A549 (cell line): ENCODE data around the gene TRIP10. TPM values are rescaled to one million over a fixed set of nuclear protein-coding genes. Genes with fewer than 3 reads are reported as not detected.

Experiments
- ATAC-seq, 2 experiments: fragments of 200-7000 bp in 1 of 2; fragments of >200 bp in 1 of 2; cut with Nextera tagmentation in 1 of 2; cut with Tn5 transposase in 1 of 2; 3 replicates each; pipeline versions ENCODE4 v1.8.0 to v1.9.1; 2018 to 2020; ENCODE audit warnings: mild to moderate bottlenecking in 1 of 2, moderate library complexity in 1 of 2
- CTCF ChIA-PET: fragments of 300-600 bp; sonication (Branson Sonifier 250); formaldehyde crosslinking; extraction: SDS; loops from one replicate; lab custom pipeline; 2021; ENCODE audit warnings: antibody characterized with exemption, inconsistent platforms; lab: Yijun Ruan, JAX
- POLR2A ChIA-PET: fragments of 350-600 bp; formaldehyde crosslinking; extraction: SDS; loops from one replicate; lab custom pipeline; 2021; ENCODE audit warnings: antibody characterized with exemption, inconsistent platforms; lab: Yijun Ruan, JAX
- DNase-seq, 2 experiments: peaks; one replicate each; pipeline versions ENCODE4 v3.0.0 to v3.0.0-alpha.2; 2011 to 2016; ENCODE audit warnings: low read depth in 1 of 2, low spot score in 1 of 2
- FAIRE-seq: peaks from 2 replicates; lab custom pipeline; 2011; peaks lifted over from hg19 to GRCh38; lab: Jason Lieb, UNC
- H3K27ac ChIP-seq, 2 experiments: fragments of >200 bp; sonication (Bioruptor Twin); formaldehyde crosslinking; 3 replicates each; pipeline ENCODE4 v1.5.1; 2016 to 2017
- H3K4me1 ChIP-seq: fragments of >200 bp; sonication (Bioruptor Twin); formaldehyde crosslinking; 3 replicates; pipeline ENCODE4 v1.6.1; 2016
- H3K4me2 ChIP-seq: fragments of >200 bp; sonication (Bioruptor Twin); formaldehyde crosslinking; 3 replicates; pipeline ENCODE4 v1.6.1; 2016
- H3K4me3 ChIP-seq: fragments of >200 bp; sonication (Bioruptor Twin); formaldehyde crosslinking; 3 replicates; pipeline ENCODE4 v1.5.1; 2016
- H3K9me3 ChIP-seq: fragments of >200 bp; sonication (Bioruptor Twin); formaldehyde crosslinking; 3 replicates; pipeline ENCODE4 v1.6.1; 2016
- BCL3 ChIP-seq: fragments of >200 bp; sonication (Bioruptor Twin); formaldehyde crosslinking; IDR thresholded peaks from 3 replicates; pipeline ENCODE4 v1.6.1; 2016
- BHLHE40 ChIP-seq: IDR thresholded peaks from 2 replicates; pipeline ENCODE4 v1.6.1; 2012; ENCODE audit warnings: low read depth, low read length, inconsistent platforms
- CBX8 ChIP-seq: fragments of 200-600 bp; sonication (generic); IDR thresholded peaks from 2 replicates; pipeline ENCODE4 v1.6.1; 2016
- CHD2 ChIP-seq: fragments of 150-350 bp; IDR thresholded peaks from 2 replicates; pipeline ENCODE4 v1.6.1; 2014; ENCODE audit warnings: low read length; ENCODE audit not compliant: partially characterized antibody
- CHD4 ChIP-seq: fragments of 200-600 bp; sonication (generic); IDR thresholded peaks from 2 replicates; pipeline ENCODE4 v1.6.1; 2016; ENCODE audit warnings: antibody characterized with exemption, mild to moderate bottlenecking, borderline replicate concordance
- CTCF ChIP-seq: fragments of >200 bp; sonication (Bioruptor Twin); formaldehyde crosslinking; IDR thresholded peaks from 3 replicates; pipeline ENCODE4 v1.5.1; 2016
- EHF ChIP-seq: fragments of 250-450 bp; sonication (Bioruptor Pico); IDR thresholded peaks from 2 replicates; pipeline ENCODE4 v1.5.0; 2020; ENCODE audit warnings: mild to moderate bottlenecking
- ELK1 ChIP-seq: fragments of 150-350 bp; IDR thresholded peaks from 2 replicates; pipeline ENCODE4 v1.6.1; 2014; ENCODE audit warnings: low read depth, mild to moderate bottlenecking, low read length
- FOSB ChIP-seq: fragments of 250-450 bp; sonication (Bioruptor Pico); IDR thresholded peaks from 2 replicates; pipeline ENCODE4 v1.5.0; 2020; ENCODE audit warnings: mild to moderate bottlenecking, moderate library complexity
- FOSL2 ChIP-seq, 2 experiments: fragments of 450-650 bp in 1 of 2; fragments of >200 bp in 1 of 2; sonication (Bioruptor Twin) in 1 of 2; formaldehyde crosslinking; IDR thresholded peaks; 2 replicates each; pipeline versions ENCODE4 v1.5.0 to v1.6.1; 2016 to 2020; ENCODE audit warnings: mild to moderate bottlenecking in 1 of 2, moderate library complexity in 1 of 2
- GATA3 ChIP-seq: IDR thresholded peaks from 2 replicates; pipeline ENCODE4 v1.6.1; 2012; ENCODE audit warnings: borderline replicate concordance
- HDAC2 ChIP-seq: fragments of 200-600 bp; sonication (generic); IDR thresholded peaks from 2 replicates; pipeline ENCODE4 v1.6.1; 2016
- HEYL ChIP-seq: fragments of 250-450 bp; sonication (Bioruptor Pico); IDR thresholded peaks from 2 replicates; pipeline ENCODE4 v1.8.0; 2021; ENCODE audit warnings: mild to moderate bottlenecking, moderate library complexity
- HMGXB4 ChIP-seq: fragments of 250-450 bp; sonication (Bioruptor Pico); IDR thresholded peaks from 2 replicates; pipeline ENCODE4 v1.5.0; 2021; ENCODE audit warnings: mild to moderate bottlenecking, moderate library complexity, borderline replicate concordance
- HOXA7 ChIP-seq: fragments of 250-450 bp; sonication (Bioruptor Pico); IDR thresholded peaks from 2 replicates; pipeline ENCODE4 v1.5.0; 2020; ENCODE audit warnings: mild to moderate bottlenecking, moderate library complexity
- HOXB13 ChIP-seq: fragments of 250-450 bp; sonication (Bioruptor Pico); IDR thresholded peaks from 2 replicates; pipeline ENCODE4 v1.5.0; 2020; ENCODE audit warnings: low read depth, mild to moderate bottlenecking, moderate library complexity
- HOXB5 ChIP-seq: fragments of 250-450 bp; sonication (Bioruptor Pico); IDR thresholded peaks from 2 replicates; pipeline ENCODE4 v1.5.0; 2020; ENCODE audit warnings: mild to moderate bottlenecking, moderate library complexity
- MAFK ChIP-seq: fragments of 450-650 bp; IDR thresholded peaks from 2 replicates; pipeline ENCODE4 v1.6.1; 2014; ENCODE audit not compliant: partially characterized antibody
- MYC ChIP-seq: IDR thresholded peaks from 2 replicates; pipeline ENCODE4 v1.6.1; 2012; ENCODE audit warnings: mild to moderate bottlenecking, inconsistent platforms, low read length, improper control_type of control experiment, borderline replicate concordance
- NR3C1 ChIP-seq: fragments of >200 bp; sonication (Bioruptor Twin); formaldehyde crosslinking; IDR thresholded peaks from 3 replicates; pipeline ENCODE4 v1.6.1; 2017
- PHF8 ChIP-seq: fragments of 200-600 bp; sonication (generic); IDR thresholded peaks from 2 replicates; pipeline ENCODE4 v1.6.1; 2016; ENCODE audit warnings: low read depth, mild to moderate bottlenecking, antibody characterized with exemption, moderate library complexity, borderline replicate concordance
- POLR2A ChIP-seq: IDR thresholded peaks from 2 replicates; pipeline ENCODE4 v1.6.1; 2012; ENCODE audit warnings: mild to moderate bottlenecking, low read length
- RNF2 ChIP-seq: fragments of 200-600 bp; sonication (generic); IDR thresholded peaks from 2 replicates; pipeline ENCODE4 v1.6.1; 2016; ENCODE audit warnings: low read depth, mild to moderate bottlenecking, antibody characterized with exemption, moderate library complexity, borderline replicate concordance
- SMC3 ChIP-seq: fragments of >200 bp; sonication (Bioruptor Twin); formaldehyde crosslinking; IDR thresholded peaks from 3 replicates; pipeline ENCODE4 v1.6.1; 2018; ENCODE audit warnings: inconsistent platforms
- TFCP2L1 ChIP-seq: fragments of 250-450 bp; sonication (Bioruptor Pico); IDR thresholded peaks from 2 replicates; pipeline ENCODE4 v1.5.0; 2021; ENCODE audit warnings: mild to moderate bottlenecking
- ZFP36 ChIP-seq: fragments of 450-650 bp; IDR thresholded peaks from 2 replicates; pipeline ENCODE4 v1.6.1; 2014; ENCODE audit warnings: borderline replicate concordance; ENCODE audit not compliant: partially characterized antibody
- ZNF302 ChIP-seq: fragments of 250-450 bp; sonication (Bioruptor Pico); IDR thresholded peaks from 2 replicates; pipeline ENCODE4 v1.9.0; 2021; ENCODE audit warnings: inconsistent platforms, mild to moderate bottlenecking, moderate library complexity
- ZSCAN20 ChIP-seq: fragments of 250-450 bp; sonication (Bioruptor Pico); IDR thresholded peaks from 2 replicates; pipeline ENCODE4 v1.8.0; 2022; ENCODE audit warnings: mild to moderate bottlenecking, moderate library complexity
- WGBS: methylation state at CpG from one replicate; pipeline ENCODE4 v1.1.6; 2017; ENCODE audit errors: missing lambda C conversion rate; 5-methylcytosine and 5-hydroxymethylcytosine counted together
- polyA plus RNA-seq, 4 experiments: library from polyadenylated mRNA; depleted of rRNA in 3 of 4; stranded (reverse); fragments of >200 nt; fragmentation: RNase III in 1 of 4; extraction: RNeasy Plus Mini Kit Qiagen cat#74134 plus additional on column Dnase treatment in 1 of 4; gene quantifications; 2 replicates in 3 of 4; 3 replicates in 1 of 4; pipeline ENCODE4 v1.2.3, GENCODE V29; 2011 to 2017

Gene TRIP10
- polyA plus RNA-seq, 2 of the 4 experiments (the other 2 are of a cell fraction), result 39.2 to 60.9 TPM

- TF ChIP-seq POLR2A (no peak), HEYL (CRISPR knock-in tag) (no peak), CTCF (no peak), HDAC2 (no peak), EHF (CRISPR knock-in tag) (no peak), ZFP36 (no peak), GATA3 (no peak), HOXB13 (CRISPR knock-in tag) (no peak), SMC3 (no peak), HOXA7 (no peak), PHF8 (no peak), CHD2 (no peak), RNF2 (no peak), ZSCAN20 (CRISPR knock-in tag) (no peak)
- no peak for DNase-seq
- 78% methylated on average over 11 of the region's 44 CpGs for WGBS
- H3K4me1 ChIP-seq, result no peaks in the 10 kb centered on the region
- H3K27ac ChIP-seq, result no peak overlapping the region
- no peak overlapping the region for H3K4me2 ChIP-seq
- ChIA-PET CTCF (no interaction called here), POLR2A (no interaction called here)
- no peak for ATAC-seq
- FAIRE-seq, result no peak
- H3K4me3 ChIP-seq, result no peak overlapping the region
- H3K9me3 ChIP-seq, result no peaks in the 10 kb centered on the region
Measured at GRCh38 chr19:6707011-6707657, 32.3 kb upstream of the TRIP10 start.

- no peak for TF ChIP-seq HOXA7
- TF ChIP-seq NR3C1, result no peak
- no peak for TF ChIP-seq CHD2
- no peak for TF ChIP-seq BCL3
- TF ChIP-seq CHD4, result no peak
- TF ChIP-seq FOSB (CRISPR knock-in tag), result no peak
- TF ChIP-seq TFCP2L1, result no peak
- no peak for TF ChIP-seq CBX8
- TF ChIP-seq CTCF, result no peak
- no peak for TF ChIP-seq ELK1
- no peak for TF ChIP-seq ZNF302 (CRISPR knock-in tag)
- TF ChIP-seq FOSL2 (IDR thresholded peaks at IDR 0.05), result no peak
- no peak for TF ChIP-seq FOSL2 (CRISPR knock-in tag; IDR thresholded peaks at IDR 0.05)
- TF ChIP-seq MAFK, result no peak
- no peak for TF ChIP-seq MYC
- no peak for TF ChIP-seq HOXB5 (CRISPR knock-in tag)
- no peak for TF ChIP-seq HMGXB4 (CRISPR knock-in tag)
- no peak for TF ChIP-seq BHLHE40
- TF ChIP-seq POLR2A, result no peak
- TF ChIP-seq ZFP36, result no peak
- DNase-seq (no peak), FAIRE-seq (no peak), ATAC-seq (no peak)
- Histone ChIP-seq H3K4me1 (no peaks in the 10 kb centered on the region), H3K4me3 (no peak overlapping the region), H3K4me2 (no peak overlapping the region), H3K9me3 (no peaks in the 10 kb centered on the region), H3K27ac (no peak overlapping the region)
- CTCF ChIA-PET, result no interaction called here
- WGBS, result 91% methylated on average over 12 of the region's 16 CpGs
- POLR2A ChIA-PET, result no interaction called here
Measured at GRCh38 chr19:6707658-6708018, 31.8 kb upstream of the TRIP10 start.
